Stimulated activated CD8-positive, alpha-beta memory T cell treated with anti-CD3 and anti-CD28 coated beads, Interleukin-4, amount 100 ng/mL, for 1 hour (primary cell): ENCODE data around the gene DMAC2.
A peak's percentile ranks its signal among the peaks of the same experiment; 100 is the strongest.
"Not testable (repeated sequence)": the region's sequence is repeated elsewhere in the genome, so short reads cannot be mapped to it uniquely, and the experiment has no call there.

ENCODE experiments used
- DNase-seq, 2 donors: peaks; one replicate each; pipeline ENCODE4 v3.0.0-alpha.2; 2020; ENCODE audit warnings: low read depth in 2 of 2, low spot score in 1 of 2

The DMAC2 gene

DNA sequence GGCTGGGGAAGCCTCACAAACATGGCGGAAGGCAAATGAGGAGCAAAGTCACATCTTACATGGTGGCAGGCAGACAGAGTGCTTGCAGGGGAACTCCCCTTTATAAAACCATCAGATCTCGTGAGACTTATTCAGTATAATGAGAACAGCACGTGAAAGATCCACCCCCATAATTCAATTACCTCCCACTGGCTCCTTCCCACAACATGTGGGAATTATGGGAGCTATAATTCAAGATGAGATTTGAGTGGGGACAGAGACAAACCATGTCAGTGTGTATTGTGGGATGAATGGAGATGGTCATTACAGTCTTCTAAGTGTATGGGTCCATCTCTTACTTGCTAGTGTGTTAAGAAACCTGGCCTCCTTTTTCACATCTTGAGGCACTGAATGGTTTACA, 37.7 kb downstream of the DMAC2 start:
- no peak for DNase-seq

DNA sequence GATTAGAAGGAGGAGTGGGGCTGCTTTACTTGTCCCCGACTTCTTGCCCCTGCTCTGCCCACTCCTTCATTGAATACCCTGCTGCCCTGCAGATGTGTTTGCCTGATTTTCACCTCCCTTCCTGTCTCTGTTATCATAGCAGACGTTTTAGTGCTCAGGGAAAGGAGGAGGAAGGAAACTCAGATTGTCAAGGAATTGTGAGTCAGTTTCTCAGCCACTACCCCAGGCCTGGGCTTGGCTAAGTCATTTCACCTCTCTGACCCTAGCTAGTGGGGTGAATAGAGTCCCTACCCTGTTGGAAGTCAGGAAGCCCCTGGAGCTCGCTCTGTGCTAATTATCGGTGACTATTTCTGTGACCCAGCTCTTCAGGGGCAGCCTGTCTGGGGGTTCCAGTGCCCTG, 38.2 kb downstream of the DMAC2 start:
- DNase-seq = no peak

DNA sequence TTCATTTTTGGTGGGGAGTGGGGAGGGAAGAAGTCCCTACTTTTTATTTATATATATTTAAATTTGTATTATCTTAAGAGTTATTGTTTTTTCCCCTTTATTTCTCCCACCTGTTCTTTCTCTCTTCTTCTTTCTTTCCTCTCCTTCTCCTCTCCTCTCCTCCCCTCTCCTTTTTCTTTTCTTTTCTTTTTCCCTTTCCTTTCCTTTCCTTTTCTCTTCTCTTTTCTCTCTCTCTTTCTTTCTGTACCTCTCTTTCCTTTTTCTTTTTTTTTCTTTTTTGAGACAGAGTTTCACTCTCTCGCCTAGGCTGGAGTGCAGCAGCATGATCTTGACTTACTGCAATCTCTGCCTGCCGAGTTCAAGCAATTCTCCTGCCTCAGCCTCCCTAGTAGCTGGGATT, 40.2 kb downstream of the DMAC2 start:
- no peak for DNase-seq

DNA sequence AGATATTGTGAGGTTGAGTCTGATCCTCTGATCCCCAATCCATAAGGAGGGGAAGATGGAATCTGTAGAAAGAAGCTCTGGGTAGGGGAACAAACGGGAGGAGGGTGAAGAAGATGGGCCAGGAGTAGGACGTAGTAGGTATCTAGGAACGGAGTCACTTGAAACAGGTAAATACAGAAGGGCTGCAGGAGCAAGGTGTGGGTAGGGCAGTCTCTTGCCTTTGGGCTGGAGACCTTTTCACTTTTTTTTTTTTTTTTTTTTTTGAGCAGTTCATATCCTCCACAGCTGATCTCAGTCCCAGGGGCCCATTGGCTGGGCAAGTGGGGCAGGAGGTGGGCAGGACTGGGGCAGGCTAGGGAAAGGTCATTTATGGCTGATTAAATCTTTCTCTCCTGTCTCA, 40.6 kb downstream of the DMAC2 start:
- DNase-seq = no peak

DNA sequence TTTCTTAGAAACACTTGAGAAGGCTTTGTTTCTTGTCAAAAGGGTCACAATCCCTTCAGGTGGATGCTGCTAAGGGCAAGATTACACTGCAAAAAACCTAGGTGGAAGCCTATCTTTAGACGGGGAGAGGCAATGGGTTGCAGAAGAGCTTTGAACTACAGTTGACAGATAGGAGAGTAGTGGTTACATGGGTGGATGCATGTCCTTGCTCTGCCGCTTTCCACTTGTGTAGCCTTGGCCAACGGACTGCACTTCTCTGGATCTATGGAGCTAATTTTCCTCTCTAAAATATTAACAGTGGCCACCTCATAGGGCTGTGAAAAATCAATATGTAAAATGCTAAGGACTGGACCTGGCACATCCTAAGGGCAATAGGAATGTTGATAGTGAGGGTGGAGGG, 41.1 kb downstream of the DMAC2 start:
- no peak for DNase-seq

DNA sequence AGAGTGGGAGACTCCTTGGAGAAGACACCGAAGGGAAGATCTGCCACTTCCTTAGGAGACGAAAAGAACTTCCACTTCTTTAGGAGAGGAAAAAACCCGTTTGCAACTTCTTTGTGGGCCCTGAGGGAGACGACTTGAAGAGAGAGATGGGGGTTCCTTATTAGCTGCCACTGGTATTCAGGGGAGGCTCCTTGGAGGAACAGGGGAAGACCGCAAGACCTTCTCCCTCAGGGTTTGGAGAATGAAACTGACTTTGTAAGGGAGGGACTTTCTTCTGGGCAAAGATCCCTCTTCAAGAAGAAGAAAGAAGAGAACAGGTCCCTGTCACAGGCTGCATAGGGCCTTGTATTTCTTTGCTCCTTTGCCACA, 41.7 kb downstream of the DMAC2 start:
- DNase-seq = no peak

DNA sequence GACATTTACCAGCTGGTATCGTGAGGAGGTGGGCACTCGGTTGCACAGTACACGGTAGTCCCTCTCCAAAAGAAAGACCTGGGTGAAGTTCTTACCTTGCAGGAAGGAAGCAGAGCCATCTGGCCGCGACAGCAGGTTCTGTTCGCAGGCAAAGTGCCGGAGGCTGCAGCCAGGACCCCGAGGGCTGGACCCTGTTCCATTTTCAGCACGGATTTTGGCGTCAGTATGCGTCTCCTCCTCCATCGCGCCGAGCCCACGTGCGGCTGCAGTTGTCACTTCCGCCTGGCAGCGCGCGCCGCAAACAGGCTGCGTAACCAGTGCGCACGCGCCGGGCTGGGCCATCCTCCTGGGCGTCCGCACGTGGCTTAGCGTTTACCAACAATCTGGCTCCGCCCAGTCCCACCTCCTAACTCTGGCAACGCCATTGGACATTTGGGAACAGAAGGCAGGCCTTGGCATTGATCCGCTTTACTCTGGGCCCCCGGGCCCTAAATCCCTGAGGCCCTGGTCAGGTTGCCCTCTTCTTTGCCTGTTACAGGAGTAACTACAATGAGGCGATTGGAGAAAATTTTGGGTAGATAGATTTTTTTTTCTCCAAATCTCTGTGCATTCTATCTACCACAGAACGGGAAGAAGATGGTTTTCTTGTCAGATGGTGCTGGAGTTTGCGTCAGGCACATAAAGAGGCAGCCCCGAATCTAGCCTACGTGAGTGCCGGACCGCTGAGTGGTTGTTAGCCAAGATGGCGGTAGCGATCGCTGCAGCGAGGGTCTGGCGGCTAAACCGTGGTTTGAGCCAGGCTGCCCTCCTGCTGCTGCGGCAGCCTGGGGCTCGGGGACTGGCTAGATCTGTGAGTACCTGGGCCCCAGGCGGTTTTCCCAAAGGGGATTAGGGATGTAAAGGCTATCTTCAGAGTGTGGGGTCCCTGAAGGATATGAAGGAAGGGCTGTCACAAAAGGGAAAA, 42.3 kb downstream of the DMAC2 start, which contains the start of the genes BCKDHA and EXOSC5:
BCKDHA (plus strand) TSS at position 733 of the 964 bp plus-strand sequence; CDS start at position 743, 10 bp downstream.
EXOSC5 (minus strand) TSS at position 274 of the 964 bp plus-strand sequence; CDS start at position 243, 31 bp downstream.
- peak; percentile 91 to 98 for DNase-seq

DNA sequence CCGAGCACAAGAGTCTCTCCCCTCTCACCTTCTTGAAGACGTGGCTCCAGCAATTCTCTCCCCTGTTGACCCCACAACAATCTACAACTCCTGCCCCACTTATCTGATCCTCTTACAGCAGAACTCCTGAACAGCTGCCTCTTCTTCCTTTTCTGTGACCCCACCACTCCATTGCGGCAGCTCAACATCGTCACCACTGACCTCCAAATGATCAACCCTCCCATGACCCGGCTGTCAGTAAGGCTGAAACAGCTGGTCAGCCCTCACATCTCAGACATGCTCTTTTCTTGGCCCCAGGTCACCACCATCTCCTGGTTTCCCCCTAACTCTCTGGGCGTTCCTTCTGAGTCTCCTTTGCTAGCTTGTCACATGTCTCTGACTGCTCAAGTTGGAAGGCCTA, 44.4 kb downstream of the DMAC2 start:
- no peak for DNase-seq

DNA sequence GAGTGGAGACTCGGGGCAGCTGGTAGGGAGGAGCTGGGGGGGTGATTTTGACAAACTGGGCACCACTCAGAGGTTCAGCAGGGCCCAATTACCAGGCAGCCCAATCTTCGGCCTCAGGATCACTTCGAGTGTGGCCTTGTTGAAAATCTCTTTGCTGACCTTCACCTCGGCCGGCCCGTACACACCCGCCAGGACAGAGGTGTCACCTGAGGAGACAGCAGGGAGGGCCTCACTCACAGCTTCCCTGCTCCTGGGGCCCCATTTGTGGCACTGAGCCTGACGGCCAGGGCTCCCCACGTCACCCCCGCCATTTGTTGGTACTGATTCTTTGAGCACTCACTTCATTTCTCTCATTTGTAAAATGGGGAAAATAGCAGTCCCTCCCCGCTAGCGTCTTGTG, 46.9 kb downstream of the DMAC2 start:
- DNase-seq = no peak

DNA sequence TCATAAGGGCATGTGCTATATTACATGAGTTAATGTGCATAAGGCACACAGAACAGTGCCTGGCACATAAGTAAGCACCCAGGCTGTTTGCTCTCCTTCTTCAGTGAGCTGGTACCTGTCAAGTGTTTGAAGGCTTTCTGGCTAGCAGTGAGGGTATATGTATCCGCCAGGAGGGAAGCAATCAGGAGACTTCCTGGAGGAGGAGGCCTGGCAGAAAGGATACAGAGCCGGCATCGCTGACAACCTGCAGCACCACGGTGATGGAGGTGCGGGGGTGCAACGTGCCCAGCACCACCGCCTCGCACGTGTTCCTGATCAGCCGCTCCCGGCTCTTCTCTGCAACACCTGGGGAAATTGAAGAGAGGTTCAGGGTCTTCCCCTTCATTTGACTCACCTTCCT, 48.1 kb downstream of the DMAC2 start:
- no peak for DNase-seq

DNA sequence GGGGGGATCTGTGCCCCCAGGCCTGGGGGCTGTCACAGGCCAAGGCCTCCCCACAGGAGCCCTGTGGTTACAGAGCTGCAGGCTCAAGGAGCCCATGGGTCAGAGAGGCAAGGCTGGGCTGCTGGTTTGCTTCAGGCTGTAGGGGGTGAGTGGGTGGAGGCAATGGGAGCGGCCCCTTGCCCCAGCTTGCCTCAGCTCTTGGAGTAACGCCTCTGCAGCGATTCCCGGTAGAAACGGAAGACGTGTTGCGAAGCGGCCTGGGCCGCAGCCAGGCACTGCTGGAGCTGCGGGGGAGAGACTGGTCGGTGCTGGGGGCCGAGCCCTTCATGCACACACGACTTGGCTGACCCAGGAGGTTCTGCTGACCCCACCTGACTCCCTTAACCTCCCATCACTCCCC, 53.3 kb downstream of the DMAC2 start:
- DNase-seq = no peak

DNA sequence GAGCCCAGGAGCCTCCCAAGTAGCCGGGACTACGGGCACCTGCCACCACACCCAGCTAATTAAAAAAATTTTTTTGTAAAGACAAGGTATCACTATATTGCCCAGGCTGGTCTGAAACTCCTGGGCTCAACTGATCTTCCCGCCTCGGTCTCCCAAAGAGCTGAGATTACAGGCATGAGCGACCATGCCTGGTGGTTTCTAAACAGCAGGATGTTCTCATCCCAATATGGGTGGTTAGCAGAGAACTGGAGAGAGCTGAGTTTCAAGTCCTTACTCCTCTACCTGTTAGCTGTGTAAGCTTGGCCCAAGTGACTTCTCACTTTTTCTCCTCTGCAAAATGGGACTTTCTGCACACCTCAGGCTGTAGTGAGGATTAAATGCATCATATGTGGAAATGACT, 55.4 kb downstream of the DMAC2 start:
- no peak for DNase-seq

DNA sequence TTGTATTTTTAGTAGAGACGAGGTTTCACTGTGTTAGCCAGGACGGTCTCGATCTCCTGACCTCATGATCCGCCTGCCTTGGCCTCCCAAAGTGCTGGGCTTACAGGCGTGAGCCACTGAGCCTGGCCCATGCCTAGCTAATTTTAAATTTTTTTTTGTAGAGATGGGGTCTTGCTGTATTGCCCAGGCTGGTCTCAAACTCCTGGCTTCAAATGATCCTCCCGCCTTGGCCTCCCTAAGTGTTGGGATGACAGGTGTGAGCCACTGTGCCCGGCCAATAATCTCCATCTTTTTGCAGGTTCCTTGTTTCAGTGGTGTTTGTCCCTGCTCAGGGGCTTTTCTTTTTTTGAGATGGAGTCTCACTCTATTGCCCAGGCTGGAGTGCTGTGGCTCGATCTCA, 58.2 kb downstream of the DMAC2 start:
- not testable (repeated sequence) for DNase-seq
